ENCODE results near the gene VPS16. TPM values are rescaled to one million over a fixed set of nuclear protein-coding genes. Genes with fewer than 3 reads are reported as not detected.

Gene VPS16
- total and polyA plus RNA-seq, 2 of the 8 experiments (the other 6 are each of a cell fraction or from before 2014, with no cell fraction given), result 23.8 to 25.9 TPM

DNA sequence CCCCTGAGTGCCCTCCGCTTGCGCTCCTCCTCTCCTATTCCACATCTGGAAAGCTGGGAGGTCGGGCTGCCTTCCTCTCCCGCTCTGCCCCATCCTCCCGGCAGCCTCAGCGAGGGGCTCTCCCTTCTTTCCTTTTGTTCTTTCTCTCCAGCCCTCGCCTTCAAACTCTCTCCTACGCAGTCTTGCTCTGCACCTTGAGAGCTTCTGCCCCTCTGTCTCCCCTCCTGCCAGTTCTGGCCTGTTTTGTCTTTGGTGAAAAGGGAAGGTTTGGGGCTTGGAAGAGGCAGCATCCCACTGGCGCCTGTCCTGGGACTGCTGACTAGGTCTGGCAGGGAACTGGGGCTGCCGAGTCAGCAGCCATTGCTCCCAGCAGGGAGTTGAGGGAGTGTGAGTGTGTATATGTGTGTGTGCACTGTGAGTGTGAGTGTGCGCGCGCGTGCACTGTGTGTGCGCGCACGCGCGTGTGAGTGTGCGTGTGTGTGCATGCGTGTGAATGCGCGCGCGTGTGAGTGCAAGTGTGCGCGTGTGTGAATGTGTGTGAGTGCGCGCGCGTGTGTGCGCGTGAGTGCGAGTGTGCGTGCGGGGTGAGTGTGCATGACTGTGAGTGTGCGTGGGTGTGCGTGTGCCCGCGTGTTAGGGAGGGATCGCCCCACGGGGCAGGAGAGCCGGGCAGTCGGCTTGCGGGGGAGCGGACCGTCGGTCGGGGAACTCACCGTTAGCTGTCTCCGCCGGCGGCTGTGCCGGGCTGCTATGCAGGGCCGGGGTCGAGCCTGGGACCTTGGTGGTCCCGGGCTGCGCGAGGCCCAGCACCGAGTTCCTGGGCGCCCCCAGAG lies 40.6 kb upstream of the VPS16 start (continued):
- TF ChIP-seq CHD7 (IDR thresholded peaks at IDR 0.05; ENCODE audit: insufficient replicate concordance, low read length) (no peak), RAD21 (IDR thresholded peaks at IDR 0.05 in 1 of 2, conservative IDR thresholded peaks at IDR 0.05 in 1 of 2; ENCODE audit: low read depth in 2 of 2, low read length in 2 of 2) (no peak), CBX5 (IDR thresholded peaks at IDR 0.05; ENCODE audit: low read depth, low read length) (no peak), KDM4A (IDR thresholded peaks at IDR 0.05; ENCODE audit: low read depth, low read length, severe bottlenecking) (peak; percentile 98), SIN3A (conservative IDR thresholded peaks at IDR 0.05 in 1 of 2, IDR thresholded peaks at IDR 0.05 in 1 of 2; ENCODE audit: low read depth in 1 of 2, low read length in 2 of 2) (0 out of 4 replicates have a peak, but pooled peaks of 1 of the 2 experiments have one; percentile 21), MAFK (IDR thresholded peaks at IDR 0.05; ENCODE audit: low read depth, low read length) (peak; percentile 23; the same call in 1 of the 2 replicates), RNF2 (IDR thresholded peaks at IDR 0.05; ENCODE audit: borderline replicate concordance, low read depth, low read length, missing control alignments, poor library complexity, severe bottlenecking) (peak; percentile 48)
